ENCODE measurements around the gene OR1M1. TPM values are rescaled to one million over a fixed set of nuclear protein-coding genes. Genes with fewer than 3 reads are reported as not detected.

Gene OR1M1
- polyA plus RNA-seq, 3 donors = not detected

DNA sequence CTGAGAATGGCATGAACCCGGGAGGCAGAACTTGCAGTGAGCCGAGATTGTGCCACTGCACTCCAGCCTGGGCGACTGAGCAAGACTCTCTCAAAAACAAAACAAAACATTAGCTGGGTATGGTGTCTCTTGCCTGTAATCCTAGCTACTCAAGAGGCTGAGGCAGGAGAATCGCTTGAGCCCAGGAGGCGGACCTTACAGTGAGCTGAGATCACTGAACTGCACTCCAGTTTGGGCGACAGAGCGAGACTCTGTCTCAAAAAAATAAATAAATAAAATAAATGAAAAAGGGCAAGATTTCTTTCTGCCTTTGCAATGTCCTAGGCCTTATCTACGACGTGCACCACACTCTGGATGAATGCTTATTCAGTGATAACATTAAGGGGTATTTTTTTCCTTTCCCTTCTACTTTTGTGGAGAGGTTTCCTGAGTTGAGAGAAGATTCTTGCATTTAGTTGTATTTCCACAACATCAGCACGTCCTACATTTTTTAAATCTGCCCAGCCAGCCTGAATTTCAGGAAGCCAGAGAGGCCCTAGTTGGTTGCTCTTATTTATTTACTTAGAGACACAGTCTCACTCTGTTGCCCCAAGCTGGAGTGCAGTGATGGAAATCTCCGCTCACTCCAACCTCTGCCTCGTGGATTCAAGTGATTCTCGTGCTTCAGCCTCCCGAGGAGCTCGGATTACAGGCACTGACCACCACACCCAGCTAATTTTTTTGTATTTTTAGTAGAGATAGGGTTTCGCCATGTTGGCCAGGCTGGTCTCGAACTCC, 26.1 kb upstream of the OR1M1 start:
- Histone ChIP-seq H3K9me3 (replicated peaks in 1 of 2; ENCODE audit: control insufficient read depth in 1 of 2, insufficient read depth in 1 of 2, low read length in 2 of 2) (no peaks in the 10 kb centered on the region), H3K4me2 (replicated peaks; ENCODE audit: extremely low read depth, low read length, poor library complexity, severe bottlenecking) (no peak overlapping the region), H3K27me3 (ENCODE audit: control insufficient read depth in 2 of 2, insufficient read depth in 2 of 2, low read length in 2 of 2) (no peaks in the 10 kb centered on the region), H3K27ac (ENCODE audit: low read depth in 1 of 2, low read length in 2 of 2) (no peak overlapping the region), H3K79me2 (ENCODE audit: insufficient read depth, low read length) (no peaks in the 10 kb centered on the region), H3K9ac (ENCODE audit: insufficient read depth, low read length, poor library complexity, severe bottlenecking) (no peak overlapping the region), H3K4me1 (ENCODE audit: control insufficient read depth in 1 of 2, insufficient read depth in 2 of 2, low read length in 2 of 2) (peaks cover 0 to 2% of the 10 kb centered on the region in 2 donors), H4K20me1 (ENCODE audit: insufficient read depth, low read length) (no peaks in the 10 kb centered on the region), H3K4me3 (replicated peaks in 1 of 3; ENCODE audit: low read depth in 2 of 3, low read length in 3 of 3) (no peak overlapping the region), H3K36me3 (replicated peaks in 1 of 2; ENCODE audit: control insufficient read depth in 1 of 2, insufficient read depth in 2 of 2, low read length in 2 of 2) (no peaks in the 10 kb centered on the region), H2AFZ (ENCODE audit: insufficient read depth, low read depth, low read length, poor library complexity, severe bottlenecking) (no peak overlapping the region)
- TF ChIP-seq, protein P1, sequence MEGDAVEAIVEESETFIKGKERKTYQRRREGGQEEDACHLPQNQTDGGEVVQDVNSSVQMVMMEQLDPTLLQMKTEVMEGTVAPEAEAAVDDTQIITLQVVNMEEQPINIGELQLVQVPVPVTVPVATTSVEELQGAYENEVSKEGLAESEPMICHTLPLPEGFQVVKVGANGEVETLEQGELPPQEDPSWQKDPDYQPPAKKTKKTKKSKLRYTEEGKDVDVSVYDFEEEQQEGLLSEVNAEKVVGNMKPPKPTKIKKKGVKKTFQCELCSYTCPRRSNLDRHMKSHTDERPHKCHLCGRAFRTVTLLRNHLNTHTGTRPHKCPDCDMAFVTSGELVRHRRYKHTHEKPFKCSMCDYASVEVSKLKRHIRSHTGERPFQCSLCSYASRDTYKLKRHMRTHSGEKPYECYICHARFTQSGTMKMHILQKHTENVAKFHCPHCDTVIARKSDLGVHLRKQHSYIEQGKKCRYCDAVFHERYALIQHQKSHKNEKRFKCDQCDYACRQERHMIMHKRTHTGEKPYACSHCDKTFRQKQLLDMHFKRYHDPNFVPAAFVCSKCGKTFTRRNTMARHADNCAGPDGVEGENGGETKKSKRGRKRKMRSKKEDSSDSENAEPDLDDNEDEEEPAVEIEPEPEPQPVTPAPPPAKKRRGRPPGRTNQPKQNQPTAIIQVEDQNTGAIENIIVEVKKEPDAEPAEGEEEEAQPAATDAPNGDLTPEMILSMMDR (IDR thresholded peaks at IDR 0.05) = no peak
- Mint-ChIP-seq H3K27ac (peak overlapping the region in 1 of 7 donors; percentile 2), H3K9me3 (no peaks in the 10 kb centered on the region), H3K36me3 (no peaks in the 10 kb centered on the region), H3K27me3 (ENCODE audit: low read depth in 3 of 3) (peaks cover 2 to 3% (median 2%) of the 10 kb centered on the region in 3 donors), H3K4me1 (peaks cover 9% of the 10 kb centered on the region), H3K4me3 (no peak overlapping the region)
- 95% methylated on average over 5 of the region's 17 CpGs for WGBS (ENCODE audit: insufficient coverage)
- no peak for DNase-seq
- intact Hi-C loops (cut with micrococcal nuclease) = no loop called here

DNA sequence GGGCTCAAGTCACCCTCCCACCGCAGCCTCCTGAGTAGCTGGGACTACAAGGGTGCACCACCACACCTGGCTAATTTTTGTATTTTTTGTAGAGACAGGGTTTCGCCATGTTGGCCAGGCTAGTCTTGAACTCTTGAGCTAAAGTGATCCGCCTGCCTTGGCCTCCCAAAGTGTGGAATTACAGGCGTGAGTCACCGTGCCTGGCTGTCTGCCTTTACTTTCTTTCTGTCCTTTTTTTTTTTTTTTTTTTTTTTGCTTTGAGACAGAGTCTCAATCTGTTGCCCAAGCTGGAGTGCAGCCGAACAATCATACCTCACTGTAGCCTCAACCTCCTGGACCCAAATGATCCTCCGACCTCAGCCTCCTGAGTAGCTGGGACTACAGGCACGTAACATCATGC, 25.0 kb upstream of the OR1M1 start:
- no peak for DNase-seq
- Histone ChIP-seq H3K4me2 (replicated peaks; ENCODE audit: extremely low read depth, low read length, poor library complexity, severe bottlenecking) (no peak overlapping the region), H4K20me1 (ENCODE audit: insufficient read depth, low read length) (no peaks in the 10 kb centered on the region), H3K4me3 (replicated peaks in 1 of 3; ENCODE audit: low read depth in 2 of 3, low read length in 3 of 3) (no peak overlapping the region), H3K4me1 (ENCODE audit: control insufficient read depth in 1 of 2, insufficient read depth in 2 of 2, low read length in 2 of 2) (peaks cover 0 to 2% of the 10 kb centered on the region in 2 donors), H3K36me3 (replicated peaks in 1 of 2; ENCODE audit: control insufficient read depth in 1 of 2, insufficient read depth in 2 of 2, low read length in 2 of 2) (no peaks in the 10 kb centered on the region), H3K9me3 (replicated peaks in 1 of 2; ENCODE audit: control insufficient read depth in 1 of 2, insufficient read depth in 1 of 2, low read length in 2 of 2) (no peaks in the 10 kb centered on the region), H2AFZ (ENCODE audit: insufficient read depth, low read depth, low read length, poor library complexity, severe bottlenecking) (no peak overlapping the region), H3K79me2 (ENCODE audit: insufficient read depth, low read length) (no peaks in the 10 kb centered on the region), H3K27ac (ENCODE audit: low read depth in 1 of 2, low read length in 2 of 2) (no peak overlapping the region), H3K9ac (ENCODE audit: insufficient read depth, low read length, poor library complexity, severe bottlenecking) (no peak overlapping the region), H3K27me3 (ENCODE audit: control insufficient read depth in 2 of 2, insufficient read depth in 2 of 2, low read length in 2 of 2) (no peaks in the 10 kb centered on the region)
- peaks cover 2 to 3% (median 3%) of the 10 kb centered on the region in 3 donors for H3K27me3 Mint-ChIP-seq (ENCODE audit: low read depth in 3 of 3)
- H3K27ac Mint-ChIP-seq = no peak overlapping the region
- H3K36me3 Mint-ChIP-seq = no peaks in the 10 kb centered on the region
- 100% methylated on average over 1 of the region's 8 CpGs for WGBS (ENCODE audit: insufficient coverage)
- H3K9me3 Mint-ChIP-seq = peaks cover 0 to 2% (median 0%) of the 10 kb centered on the region in 7 donors
- H3K4me3 Mint-ChIP-seq = no peak overlapping the region
- intact Hi-C loops (cut with micrococcal nuclease) = no loop called here
- H3K4me1 Mint-ChIP-seq = peaks cover 9% of the 10 kb centered on the region
- TF ChIP-seq, protein P1 (IDR thresholded peaks at IDR 0.05) = no peak

All from CD14-positive monocyte (primary cell).